Measurements from ENCODE around the gene NFE2L2.

The NFE2L2 gene

DNA sequence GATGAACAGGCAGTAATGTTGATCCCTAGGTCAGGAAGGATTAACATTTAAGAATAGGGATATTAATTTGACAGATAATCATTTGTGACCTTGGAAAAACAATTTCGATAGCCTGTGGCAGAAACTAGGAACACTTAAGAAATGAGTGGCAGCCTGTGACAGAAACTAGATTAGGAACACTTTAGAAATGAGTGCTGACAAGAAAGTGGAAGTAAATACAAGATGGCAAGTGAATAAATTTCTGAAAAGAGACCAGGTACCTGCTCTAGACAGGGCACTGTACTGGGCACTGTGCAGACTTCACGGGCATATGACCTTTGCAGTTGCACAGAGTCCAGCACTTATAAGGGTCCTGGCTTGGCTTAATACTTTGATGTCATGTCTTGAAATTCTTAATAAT, 57.4 kb downstream of the NFE2L2 start:
- TF ChIP-seq OSR1 (CRISPR knock-in tag; IDR thresholded peaks at IDR 0.05) (no peak), CSRNP3 (CRISPR knock-in tag; IDR thresholded peaks at IDR 0.05) (no peak), ISL1 (CRISPR knock-in tag; IDR thresholded peaks at IDR 0.05) (no peak), ESRRG (CRISPR knock-in tag; IDR thresholded peaks at IDR 0.05) (no peak), ZNF70 (CRISPR knock-in tag; IDR thresholded peaks at IDR 0.05) (no peak), ZFP3 (CRISPR knock-in tag; IDR thresholded peaks at IDR 0.05) (no peak), POU6F1 (CRISPR knock-in tag; IDR thresholded peaks at IDR 0.05; ENCODE audit: borderline replicate concordance, low read depth) (no peak), TOX (CRISPR knock-in tag; IDR thresholded peaks at IDR 0.05; ENCODE audit: borderline replicate concordance) (no peak), GLIS3 (CRISPR knock-in tag; IDR thresholded peaks at IDR 0.05) (no peak), RARB (CRISPR knock-in tag; IDR thresholded peaks at IDR 0.05) (no peak), ZNF8 (CRISPR knock-in tag; IDR thresholded peaks at IDR 0.05) (no peak), SNAI2 (CRISPR knock-in tag; IDR thresholded peaks at IDR 0.05) (no peak), ZNF565 (CRISPR knock-in tag; conservative IDR thresholded peaks at IDR 0.05; ENCODE audit: low read depth) (no peak), ZFP30 (CRISPR knock-in tag; IDR thresholded peaks at IDR 0.05) (no peak), ARNTL (CRISPR knock-in tag; IDR thresholded peaks at IDR 0.05; ENCODE audit: borderline replicate concordance, low read depth) (no peak), ZC3H10 (CRISPR knock-in tag; IDR thresholded peaks at IDR 0.05) (no peak), PATZ1 (CRISPR knock-in tag; IDR thresholded peaks at IDR 0.05; ENCODE audit: borderline replicate concordance) (no peak), TCF4 (CRISPR knock-in tag; IDR thresholded peaks at IDR 0.05; ENCODE audit: borderline replicate concordance) (no peak), CREB5 (CRISPR knock-in tag; IDR thresholded peaks at IDR 0.05; ENCODE audit: low read depth) (no peak), CSDC2 (CRISPR knock-in tag; IDR thresholded peaks at IDR 0.05) (no peak)

GRCh38 chr2:177204417-177204816, 60.1 kb downstream of the NFE2L2 start:
- TF ChIP-seq CSRNP3 (CRISPR knock-in tag; IDR thresholded peaks at IDR 0.05) (no peak), OSR1 (CRISPR knock-in tag; IDR thresholded peaks at IDR 0.05) (no peak), SNAI2 (CRISPR knock-in tag; IDR thresholded peaks at IDR 0.05) (no peak), TCF4 (CRISPR knock-in tag; IDR thresholded peaks at IDR 0.05; ENCODE audit: borderline replicate concordance) (no peak), CREB5 (CRISPR knock-in tag; IDR thresholded peaks at IDR 0.05; ENCODE audit: low read depth) (no peak), GLIS3 (CRISPR knock-in tag; IDR thresholded peaks at IDR 0.05) (no peak), RARB (CRISPR knock-in tag; IDR thresholded peaks at IDR 0.05) (no peak), ISL1 (CRISPR knock-in tag; IDR thresholded peaks at IDR 0.05) (no peak), BACH2 (CRISPR knock-in tag; IDR thresholded peaks at IDR 0.05; ENCODE audit: borderline replicate concordance) (no peak), PATZ1 (CRISPR knock-in tag; IDR thresholded peaks at IDR 0.05; ENCODE audit: borderline replicate concordance) (no peak), TSHZ2 (CRISPR knock-in tag; IDR thresholded peaks at IDR 0.05) (no peak), ZFP3 (CRISPR knock-in tag; IDR thresholded peaks at IDR 0.05) (no peak), ARNTL (CRISPR knock-in tag; IDR thresholded peaks at IDR 0.05; ENCODE audit: borderline replicate concordance, low read depth) (no peak), ESRRG (CRISPR knock-in tag; IDR thresholded peaks at IDR 0.05) (no peak)

More for the DNA sequence above, 57.4 kb downstream of the NFE2L2 start:
- ATAC-seq: no peak

More at GRCh38 chr2:177204417-177204816, 60.1 kb downstream of the NFE2L2 start:
- no peak for ATAC-seq

All from SK-N-SH treated with all-trans-retinoic acid at 6 μM for 48 hours (cell line).